Tibial nerve (tissue), 4 donors: Measurements from ENCODE around the gene SAMMSON.

Experiments used
- CTCF ChIP-seq, 5 experiments: fragments of 200-600 bp in 3 of 5; fragments of 450-650 bp in 2 of 5; sonication (generic) in 3 of 5; IDR thresholded peaks; one replicate each; pipeline ENCODE4 v1.5.1; 2016 to 2019; ENCODE audit warnings: antibody characterized with exemption in 5 of 5, mild to moderate bottlenecking in 3 of 5, moderate library complexity in 2 of 5
- EP300 ChIP-seq, 2 donors: sonication (generic); formaldehyde crosslinking; IDR thresholded peaks; one replicate each; pipeline ENCODE4 v1.6.1; 2017; ENCODE audit warnings: antibody characterized with exemption in 2 of 2, mild to moderate bottlenecking in 1 of 2
- POLR2A ChIP-seq, 2 donors: fragments of 450-650 bp; IDR thresholded peaks; one replicate each; pipeline ENCODE4 v1.6.1; 2017; ENCODE audit warnings: antibody characterized with exemption in 2 of 2, mild to moderate bottlenecking in 2 of 2, moderate library complexity in 2 of 2

DNA sequence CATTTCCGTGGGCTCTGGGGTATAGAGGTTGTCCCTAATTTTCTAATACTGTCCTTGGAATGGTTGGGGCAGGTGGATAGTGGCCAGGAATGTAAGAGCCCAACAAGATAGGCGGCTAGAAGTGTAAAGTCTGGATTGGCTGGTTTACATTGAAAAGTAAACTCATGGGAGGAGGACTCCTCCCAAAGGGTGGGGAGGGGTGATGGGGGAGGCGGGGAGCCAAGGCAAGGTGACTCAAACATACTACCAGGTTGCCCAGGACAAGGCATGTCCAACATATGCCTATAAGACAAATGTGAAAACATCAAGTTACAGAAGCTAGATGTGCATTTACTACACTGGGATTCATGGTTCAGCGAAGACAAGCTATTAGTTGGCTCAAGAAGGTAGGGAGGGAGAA, 14.3 kb upstream of the SAMMSON start:
- TF ChIP-seq CTCF (IDR thresholded peaks at IDR 0.05): no peak
- TF ChIP-seq POLR2A (IDR thresholded peaks at IDR 0.05): no peak
- no peak for TF ChIP-seq EP300 (IDR thresholded peaks at IDR 0.05)
